ENCODE measurements around the gene FCAR.
"Not testable (repeated sequence)": the region's sequence is repeated elsewhere in the genome, so short reads cannot be mapped to it uniquely, and the experiment has no call there.

FCAR gene

GRCh38 chr19:54873990-54874389, at the start of gene FCAR:
TSS of gene FCAR (plus strand) at chr19:54874235. CDS start at chr19:54874290, 55 bp downstream.
- FAIRE-seq, result no peak
- DNase-seq (ENCODE audit: insufficient read length, low spot score), result no peak
- no peak for TF ChIP-seq POLR2A (IDR thresholded peaks at IDR 0.05; ENCODE audit: low read depth, low read length)

- DNase-seq (ENCODE audit: insufficient read length, low spot score); FAIRE-seq: not testable (repeated sequence)
These were observed 49.6 kb upstream of the FCAR start for GRCh38 chr19:54824416-54824815.

GRCh38 chr19:54825326-54825725, 48.7 kb upstream of the FCAR start:
- DNase-seq (ENCODE audit: insufficient read length, low spot score); FAIRE-seq: not testable (repeated sequence)

GRCh38 chr19:54828064-54828463, 46.0 kb upstream of the FCAR start:
- FAIRE-seq; DNase-seq (ENCODE audit: insufficient read length, low spot score): not testable (repeated sequence)

GRCh38 chr19:54832496-54832895, 41.5 kb upstream of the FCAR start, which contains the start of gene KIR2DS4:
TSS of gene KIR2DS4 (plus strand) at chr19:54832676.
- DNase-seq (ENCODE audit: insufficient read length, low spot score); FAIRE-seq: not testable (repeated sequence)

GRCh38 chr19:54835126-54835525, 38.9 kb upstream of the FCAR start:
- FAIRE-seq; DNase-seq (ENCODE audit: insufficient read length, low spot score): not testable (repeated sequence)

GRCh38 chr19:54837522-54837921, 36.5 kb upstream of the FCAR start:
- FAIRE-seq; DNase-seq (ENCODE audit: insufficient read length, low spot score): not testable (repeated sequence)

- not testable (repeated sequence) for FAIRE-seq; DNase-seq (ENCODE audit: insufficient read length, low spot score)
These were observed 30.9 kb upstream of the FCAR start for GRCh38 chr19:54843171-54843570.

- not testable (repeated sequence) for DNase-seq (ENCODE audit: insufficient read length, low spot score); FAIRE-seq
These were observed 23.9 kb upstream of the FCAR start, which contains the start of gene KIR3DL2 for GRCh38 chr19:54850061-54850640. TSS of gene KIR3DL2 (plus strand) at chr19:54850443. CDS start at chr19:54850476, 33 bp downstream.

- no peak for TF ChIP-seq POLR2A (IDR thresholded peaks at IDR 0.05; ENCODE audit: low read depth, low read length)
- DNase-seq (ENCODE audit: insufficient read length, low spot score) (no peak), FAIRE-seq (no peak)
These were observed 23.1 kb upstream of the FCAR start for GRCh38 chr19:54850930-54851329.

- no peak for FAIRE-seq
These were observed 22.7 kb upstream of the FCAR start for GRCh38 chr19:54851353-54851752.

GRCh38 chr19:54855241-54855640, 18.8 kb upstream of the FCAR start:
- not testable (repeated sequence) for FAIRE-seq

More at GRCh38 chr19:54851353-54851752, 22.7 kb upstream of the FCAR start:
- no peak for TF ChIP-seq POLR2A (IDR thresholded peaks at IDR 0.05; ENCODE audit: low read depth, low read length)
- DNase-seq (ENCODE audit: insufficient read length, low spot score), result no peak

GRCh38 chr19:54858476-54858875, 15.6 kb upstream of the FCAR start:
- not testable (repeated sequence) for DNase-seq (ENCODE audit: insufficient read length, low spot score); FAIRE-seq

More at GRCh38 chr19:54855241-54855640, 18.8 kb upstream of the FCAR start:
- DNase-seq (ENCODE audit: insufficient read length, low spot score), result not testable (repeated sequence)

- peak; percentile 44 for DNase-seq (ENCODE audit: insufficient read length, low spot score)
- FAIRE-seq, result not testable (repeated sequence)
These were observed 14.6 kb upstream of the FCAR start for GRCh38 chr19:54859421-54859820.

- not testable (repeated sequence) for DNase-seq (ENCODE audit: insufficient read length, low spot score); FAIRE-seq
These were observed 10.6 kb upstream of the FCAR start for GRCh38 chr19:54863459-54863858.

GRCh38 chr19:54871696-54872095, 2.3 kb upstream of the FCAR start:
- FAIRE-seq (no peak), DNase-seq (ENCODE audit: insufficient read length, low spot score) (no peak)
- TF ChIP-seq POLR2A (IDR thresholded peaks at IDR 0.05; ENCODE audit: low read depth, low read length), result no peak

Measured in H54 (cell line).